A673 (cell line): Measurements from ENCODE around the gene EYS. TPM values are rescaled to one million over a fixed set of nuclear protein-coding genes. Genes with fewer than 3 reads are reported as not detected.

Experiments used
- BruUV-seq: library from RNA; stranded (reverse); fragments of 400-500 nt; replicated peaks from 2 replicates; lab custom pipeline; 2021; lab: Mats Ljungman, UMichigan
- CTCF ChIA-PET: fragments of 300-600 bp; sonication (Branson Sonifier 250); formaldehyde crosslinking; loops from one replicate; lab custom pipeline; 2022; ENCODE audit warnings: antibody characterized with exemption; lab: Charles Lee
- POLR2A ChIA-PET: fragments of 300-600 bp; sonication (Branson Sonifier 250); formaldehyde crosslinking; loops from one replicate; lab custom pipeline; 2022; ENCODE audit warnings: antibody characterized with exemption; ENCODE audit not compliant: low non-redundant PET; lab: Charles Lee
- DNase-seq: peaks from one replicate; pipeline ENCODE4 v3.0.0-alpha.2; 2015; ENCODE audit warnings: low spot score
- H3K27ac ChIP-seq: fragments of 200-600 bp; sonication (generic); 2 replicates; pipeline ENCODE4 v1.5.1; 2016; ENCODE audit warnings: mixed run types, low read depth, mild to moderate bottlenecking, mixed read lengths, antibody characterized with exemption, low read length; ENCODE audit not compliant: poor library complexity, severe bottlenecking
- H3K27me3 ChIP-seq: fragments of 200-600 bp; sonication (generic); replicated peaks from 2 replicates; pipeline ENCODE4 v1.6.1; 2017; ENCODE audit warnings: mixed run types, low read depth, mild to moderate bottlenecking, mixed read lengths, antibody characterized with exemption, low read length; ENCODE audit not compliant: insufficient read depth, poor library complexity
- H3K36me3 ChIP-seq: fragments of 200-600 bp; sonication (generic); 2 replicates; pipeline ENCODE4 v1.6.1; 2016; ENCODE audit warnings: mixed run types, mild to moderate bottlenecking, mixed read lengths, antibody characterized with exemption, low read length; ENCODE audit not compliant: insufficient read depth, poor library complexity, severe bottlenecking
- H3K4me1 ChIP-seq: fragments of 200-600 bp; sonication (generic); 2 replicates; pipeline ENCODE4 v1.6.1; 2017; ENCODE audit warnings: mixed run types, mild to moderate bottlenecking, mixed read lengths, antibody characterized with exemption, low read length; ENCODE audit not compliant: insufficient read depth, poor library complexity, severe bottlenecking
- H3K4me3 ChIP-seq: fragments of 200-600 bp; sonication (generic); 2 replicates; pipeline ENCODE4 v1.5.1; 2016; ENCODE audit warnings: low read depth, mixed run types, mild to moderate bottlenecking, mixed read lengths, low read length; ENCODE audit not compliant: poor library complexity, severe bottlenecking
- H3K9me3 ChIP-seq: fragments of 200-600 bp; sonication (generic); 2 replicates; pipeline ENCODE4 v1.6.1; 2016; ENCODE audit warnings: mixed run types, low read depth, mild to moderate bottlenecking, mixed read lengths, antibody characterized with exemption, low read length; ENCODE audit not compliant: poor library complexity, severe bottlenecking
- EZH2 ChIP-seq: fragments of 200-600 bp; sonication (generic); IDR thresholded peaks from 2 replicates; pipeline ENCODE4 v1.6.1; 2017; ENCODE audit warnings: borderline replicate concordance, low read depth, mild to moderate bottlenecking, mixed read lengths, antibody characterized with exemption, low read length; ENCODE audit not compliant: poor library complexity, severe bottlenecking
- intact Hi-C: fragments of 100-400 bp; cut with micrococcal nuclease; formaldehyde crosslinking; loops from one replicate; pipeline ENCODE4 v1.10.0; 2022; ENCODE audit not compliant: unreplicated experiment
- total RNA-seq: library from RNA; stranded (reverse); gene quantifications from 2 replicates; pipeline ENCODE4 v1.2.3, GENCODE V29; 2021
- TF ChIP-seq, protein P1 (sequence below): fragments of 300-800, 200-600 bp; sonication (generic); conservative IDR thresholded peaks from 2 replicates; pipeline ENCODE4 v1.5.1; 2017; ENCODE audit warnings: low read depth, mild to moderate bottlenecking, antibody characterized with exemption, low read length, moderate library complexity, mixed read lengths

Gene EYS
- total RNA-seq, 1 experiment from 2014 or later, result 0.47 TPM

- H3K4me1 ChIP-seq, result peaks cover 28% of the 10 kb centered on the region
- H3K27me3 ChIP-seq, result no peaks in the 10 kb centered on the region
- no peaks in the 10 kb centered on the region for H3K36me3 ChIP-seq
- no peak overlapping the region for H3K4me3 ChIP-seq
- no peaks in the 10 kb centered on the region for H3K9me3 ChIP-seq
- intact Hi-C loops, result no loop called here
- TF ChIP-seq, protein P1, sequence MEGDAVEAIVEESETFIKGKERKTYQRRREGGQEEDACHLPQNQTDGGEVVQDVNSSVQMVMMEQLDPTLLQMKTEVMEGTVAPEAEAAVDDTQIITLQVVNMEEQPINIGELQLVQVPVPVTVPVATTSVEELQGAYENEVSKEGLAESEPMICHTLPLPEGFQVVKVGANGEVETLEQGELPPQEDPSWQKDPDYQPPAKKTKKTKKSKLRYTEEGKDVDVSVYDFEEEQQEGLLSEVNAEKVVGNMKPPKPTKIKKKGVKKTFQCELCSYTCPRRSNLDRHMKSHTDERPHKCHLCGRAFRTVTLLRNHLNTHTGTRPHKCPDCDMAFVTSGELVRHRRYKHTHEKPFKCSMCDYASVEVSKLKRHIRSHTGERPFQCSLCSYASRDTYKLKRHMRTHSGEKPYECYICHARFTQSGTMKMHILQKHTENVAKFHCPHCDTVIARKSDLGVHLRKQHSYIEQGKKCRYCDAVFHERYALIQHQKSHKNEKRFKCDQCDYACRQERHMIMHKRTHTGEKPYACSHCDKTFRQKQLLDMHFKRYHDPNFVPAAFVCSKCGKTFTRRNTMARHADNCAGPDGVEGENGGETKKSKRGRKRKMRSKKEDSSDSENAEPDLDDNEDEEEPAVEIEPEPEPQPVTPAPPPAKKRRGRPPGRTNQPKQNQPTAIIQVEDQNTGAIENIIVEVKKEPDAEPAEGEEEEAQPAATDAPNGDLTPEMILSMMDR, result no peak
- no peak for TF ChIP-seq EZH2
- DNase-seq, result no peak
- ChIA-PET CTCF (no interaction called here), POLR2A (interaction anchor here (0.6 kb wide), 1 partner anchor 542 kb away, joined by 3 read pairs; no protein-coding TSS in a partner anchor)
- no peak overlapping the region for H3K27ac ChIP-seq
- BruUV-seq, result no TSS peak
Measured at GRCh38 chr6:63798378-63798777, 1908.6 kb downstream of the EYS start.

GRCh38 chr6:63797721-63798120 lies 1909.3 kb downstream of the EYS start:
- TF ChIP-seq EZH2, result no peak
- TF ChIP-seq, protein P1, result no peak
- Histone ChIP-seq H3K36me3 (no peaks in the 10 kb centered on the region), H3K27ac (no peak overlapping the region), H3K9me3 (no peaks in the 10 kb centered on the region), H3K27me3 (no peaks in the 10 kb centered on the region), H3K4me3 (no peak overlapping the region), H3K4me1 (peaks cover 23% of the 10 kb centered on the region)
- intact Hi-C loops, result no loop called here
- CTCF ChIA-PET, result no interaction called here
- no TSS peak for BruUV-seq
- POLR2A ChIA-PET, result no interaction called here
- DNase-seq, result no peak

DNA sequence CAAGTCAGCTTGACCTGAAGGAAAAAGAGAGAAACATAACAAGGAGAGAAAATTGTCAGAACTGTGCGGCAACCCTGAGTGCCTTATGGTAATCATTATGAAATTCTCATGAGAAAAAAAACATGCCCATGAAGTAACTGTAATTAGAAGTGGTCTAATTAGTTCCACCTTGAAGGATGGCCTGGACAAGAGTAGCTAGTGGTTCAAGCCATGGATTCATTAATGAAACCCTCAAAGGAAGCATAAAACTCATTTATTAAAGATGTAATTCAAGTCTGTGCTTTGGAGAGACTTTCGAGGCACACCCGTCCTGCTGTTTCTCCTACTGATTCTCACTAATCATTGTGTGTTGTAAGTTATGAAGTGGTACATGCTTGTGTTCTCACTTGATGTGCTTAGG lies 1911.2 kb downstream of the EYS start:
- POLR2A ChIA-PET, result no interaction called here
- no peak for DNase-seq
- TF ChIP-seq, protein P1, result no peak
- TF ChIP-seq EZH2, result no peak
- intact Hi-C loops, result no loop called here
- peaks cover 22% of the 10 kb centered on the region for H3K4me1 ChIP-seq
- CTCF ChIA-PET, result no interaction called here
- H3K27ac ChIP-seq, result no peak overlapping the region
- H3K9me3 ChIP-seq, result no peaks in the 10 kb centered on the region
- H3K4me3 ChIP-seq, result no peak overlapping the region
- no peaks in the 10 kb centered on the region for H3K36me3 ChIP-seq
- H3K27me3 ChIP-seq, result no peaks in the 10 kb centered on the region
- no TSS peak for BruUV-seq
